Left lung (tissue), 10 donors: ENCODE measurements around the gene EOGT. TPM values are rescaled to one million over a fixed set of nuclear protein-coding genes. Genes with fewer than 3 reads are reported as not detected.

ENCODE experiments used
- ATAC-seq: fragments of 200-7000 bp; cut with Tn5 transposase; one replicate; pipeline ENCODE4 v1.9.1; 2020; ENCODE audit warnings: moderate library complexity
- DNase-seq, 4 donors: peaks; one replicate each; pipeline ENCODE4 v3.0.0-alpha.2; 2013 to 2020
- H3K27ac ChIP-seq, 2 donors: fragments of 200-600 bp; sonication (generic) in 1 of 2; one replicate each; pipeline versions ENCODE4 v1.5.0 to v1.8.0; 2020 to 2021
- H3K27me3 ChIP-seq, 2 donors: fragments of 200-600 bp; sonication (generic) in 1 of 2; one replicate each; pipeline versions ENCODE4 v1.5.0 to v1.8.0; 2020 to 2021
- H3K36me3 ChIP-seq, 2 donors: fragments of 200-600 bp; sonication (generic) in 1 of 2; one replicate each; pipeline versions ENCODE4 v1.5.0 to v1.8.0; 2020 to 2021
- H3K4me1 ChIP-seq, 2 donors: fragments of 200-600 bp; one replicate each; pipeline ENCODE4 v1.8.0; 2021
- H3K4me3 ChIP-seq, 2 donors: fragments of 200-600 bp; sonication (generic) in 1 of 2; one replicate each; pipeline versions ENCODE4 v1.5.0 to v1.8.0; 2020 to 2021; ENCODE audit warnings: mild to moderate bottlenecking in 1 of 2
- H3K9me3 ChIP-seq, 2 donors: fragments of 200-600 bp; sonication (generic) in 1 of 2; one replicate each; pipeline versions ENCODE4 v1.5.0 to v1.8.0; 2020 to 2021
- CTCF ChIP-seq, 2 donors: fragments of 200-600 bp; sonication (generic) in 1 of 2; IDR thresholded peaks; one replicate each; pipeline versions ENCODE4 v1.5.0 to v1.8.0; 2021; ENCODE audit warnings: antibody characterized with exemption in 2 of 2
- intact Hi-C, 2 donors: fragments of 100-400 bp; cut with DNase I; formaldehyde crosslinking; loops; one replicate each; pipeline versions ENCODE4 v1.11.2 to v1.14.2; 2022
- polyA plus RNA-seq, 6 donors: library from polyadenylated mRNA; unstranded; fragments of 120-200 nt; gene quantifications; one replicate each; pipeline ENCODE4 v1.2.1, GENCODE V29; 2013; ENCODE audit not compliant: insufficient read length in 6 of 6
- total RNA-seq, 2 donors: library from RNA; stranded (reverse); fragmentation: NEBNext Ultra II Directional; extraction: Animal tissue kit (Norgen Biotek cat#: 25700); gene quantifications; one replicate each; pipeline ENCODE4 v1.2.1, GENCODE V29; 2021
- donor health status: DM: no; HTN: yes; CAD: no.
- donor health status: DM: no; HTN: no; CAD: no.

The EOGT gene
- total and polyA plus RNA-seq, 8 donors = 27.9 to 58.0 (median 39.4) TPM

- H3K27ac ChIP-seq = peak overlapping the region; percentile 41 to 98
- intact Hi-C loops = no loop called here
- no peak overlapping the region for H3K4me3 ChIP-seq
- peaks cover 0 to 33% of the 10 kb centered on the region in 2 donors for H3K36me3 ChIP-seq
- DNase-seq (no peak), ATAC-seq (no peak)
- no peaks in the 10 kb centered on the region for H3K9me3 ChIP-seq
- H3K27me3 ChIP-seq = no peaks in the 10 kb centered on the region
- TF ChIP-seq CTCF (IDR thresholded peaks at IDR 0.05) = no peak
- peaks cover 3 to 38% of the 10 kb centered on the region in 2 donors for H3K4me1 ChIP-seq
These were observed 2.3 kb downstream of the EOGT start for GRCh38 chr3:69011096-69011730.

- ATAC-seq (no peak), DNase-seq (peak in 2 of 4 donors; percentile 47 to 64)
- Histone ChIP-seq H3K36me3 (peaks cover 0 to 41% of the 10 kb centered on the region in 2 donors), H3K27ac (peak overlapping the region; percentile 2 to 33), H3K4me1 (peaks cover 3 to 38% of the 10 kb centered on the region in 2 donors), H3K27me3 (no peaks in the 10 kb centered on the region), H3K9me3 (no peaks in the 10 kb centered on the region), H3K4me3 (no peak overlapping the region)
- TF ChIP-seq CTCF (IDR thresholded peaks at IDR 0.05) = no peak
- intact Hi-C loops = no loop called here
These were observed 3.7 kb downstream of the EOGT start for GRCh38 chr3:69009559-69010410.

- no peak for TF ChIP-seq CTCF (IDR thresholded peaks at IDR 0.05)
- H3K27me3 ChIP-seq = no peaks in the 10 kb centered on the region
- ATAC-seq = no peak
- H3K4me1 ChIP-seq = peaks cover 3 to 32% of the 10 kb centered on the region in 2 donors
- H3K9me3 ChIP-seq = no peaks in the 10 kb centered on the region
- peak in 1 of 4 donors; percentile 11 for DNase-seq
- H3K27ac ChIP-seq = peak overlapping the region; percentile 13 to 33
- H3K4me3 ChIP-seq = no peak overlapping the region
- H3K36me3 ChIP-seq = peaks cover 0 to 49% of the 10 kb centered on the region in 2 donors
- intact Hi-C loops = no loop called here
These were observed 4.5 kb downstream of the EOGT start for GRCh38 chr3:69008980-69009379.

- Histone ChIP-seq H3K4me3 (no peak overlapping the region), H3K27me3 (no peaks in the 10 kb centered on the region), H3K36me3 (peaks cover 0 to 78% of the 10 kb centered on the region in 2 donors), H3K9me3 (no peaks in the 10 kb centered on the region), H3K27ac (peak overlapping the region in 1 of 2 donors; percentile 51), H3K4me1 (peaks cover 3 to 11% of the 10 kb centered on the region in 2 donors)
- intact Hi-C loops = no loop called here
- DNase-seq = peak in 1 of 4 donors; percentile 20
- no peak for ATAC-seq
- TF ChIP-seq CTCF (IDR thresholded peaks at IDR 0.05) = no peak
These were observed 7.5 kb downstream of the EOGT start for GRCh38 chr3:69005791-69006482.
